A673 (cell line): ENCODE measurements around the gene IRGC.
A peak's percentile ranks its signal among the peaks of the same experiment; 100 is the strongest.

Source experiments
- CTCF ChIP-seq: fragments of 300-800, 200-600 bp; sonication (generic); conservative IDR thresholded peaks from 2 replicates; pipeline ENCODE4 v1.5.1; 2017; ENCODE audit warnings: low read depth, mild to moderate bottlenecking, antibody characterized with exemption, low read length, moderate library complexity, mixed read lengths
- EZH2 ChIP-seq: fragments of 200-600 bp; sonication (generic); IDR thresholded peaks from 2 replicates; pipeline ENCODE4 v1.6.1; 2017; ENCODE audit warnings: borderline replicate concordance, low read depth, mild to moderate bottlenecking, mixed read lengths, antibody characterized with exemption, low read length; ENCODE audit not compliant: poor library complexity, severe bottlenecking

- TF ChIP-seq CTCF (peak; percentile 57), EZH2 (no peak)
These were observed 7.7 kb downstream of the IRGC start for GRCh38 chr19:43723588-43723987.
